Measurements from ENCODE around the gene DBNDD2.
A peak's percentile ranks its signal among the peaks of the same experiment; 100 is the strongest.

DBNDD2 gene

DNA sequence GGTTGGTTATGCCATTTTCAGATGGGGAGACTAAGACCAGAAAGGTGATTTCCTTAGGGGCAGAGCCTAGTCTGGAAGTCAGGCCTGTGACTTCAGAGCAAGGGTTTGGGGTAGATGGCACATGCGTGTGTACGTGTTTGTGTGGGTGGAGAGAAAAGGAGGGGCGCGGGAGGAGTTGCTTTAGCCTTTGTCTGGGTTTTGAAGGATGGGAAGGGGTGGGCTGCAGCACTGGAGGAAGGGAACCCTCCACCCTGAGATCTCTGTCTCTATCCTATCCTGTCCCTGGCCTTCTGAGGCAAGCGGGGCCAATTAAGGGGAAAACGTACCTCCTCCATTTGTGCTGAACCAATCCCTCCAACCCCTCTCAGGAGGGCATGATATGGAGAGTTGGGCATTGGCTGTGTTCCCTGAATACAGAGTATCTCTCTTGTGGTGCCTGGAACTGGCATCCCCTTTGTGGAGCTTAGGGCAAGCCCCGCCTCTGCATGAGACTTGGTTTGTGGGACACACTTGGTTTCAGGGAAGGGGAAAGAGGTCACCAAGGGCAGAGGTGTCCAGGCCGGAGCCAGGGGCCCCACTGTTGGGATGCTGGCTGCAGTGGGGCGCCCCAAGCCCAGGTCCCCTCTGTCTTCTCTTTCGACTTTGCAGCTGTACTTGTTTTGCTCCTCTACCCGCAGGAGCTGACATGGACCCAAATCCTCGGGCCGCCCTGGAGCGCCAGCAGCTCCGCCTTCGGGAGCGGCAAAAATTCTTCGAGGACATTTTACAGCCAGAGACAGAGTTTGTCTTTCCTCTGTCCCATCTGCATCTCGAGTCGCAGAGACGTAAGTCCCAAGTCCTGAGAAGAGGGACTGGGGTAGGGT, at the start of gene DBNDD2:
DBNDD2 (plus strand) TSS at position 507 of the 863 bp plus-strand sequence; CDS start at position 686, 179 bp downstream.
- no peak for DNase-seq (ENCODE audit: low read depth in 1 of 2, low spot score in 1 of 2)

DNA sequence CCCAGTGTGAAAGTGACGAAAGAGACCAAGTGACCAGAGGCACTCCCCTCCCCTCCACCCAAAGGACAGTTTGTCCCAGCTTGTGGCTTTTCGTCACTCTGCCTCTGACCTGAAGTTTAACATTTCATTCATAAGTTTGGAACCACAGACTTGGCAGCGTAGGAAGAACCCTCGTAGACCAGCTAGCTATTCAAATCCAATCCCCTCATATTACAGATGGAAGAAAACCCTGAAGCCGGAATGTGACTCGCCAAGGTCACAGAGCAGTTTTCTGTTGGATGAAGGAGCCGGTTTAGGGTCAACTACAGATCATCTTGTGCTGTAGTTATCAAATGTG, 49.1 kb upstream of the DBNDD2 start:
- no peak for DNase-seq (ENCODE audit: low read depth in 1 of 2, low spot score in 1 of 2)

GRCh38 chr20:45359406-45360148, 48.5 kb upstream of the DBNDD2 start:
- DNase-seq (ENCODE audit: low read depth in 1 of 2, low spot score in 1 of 2): no peak

DNA sequence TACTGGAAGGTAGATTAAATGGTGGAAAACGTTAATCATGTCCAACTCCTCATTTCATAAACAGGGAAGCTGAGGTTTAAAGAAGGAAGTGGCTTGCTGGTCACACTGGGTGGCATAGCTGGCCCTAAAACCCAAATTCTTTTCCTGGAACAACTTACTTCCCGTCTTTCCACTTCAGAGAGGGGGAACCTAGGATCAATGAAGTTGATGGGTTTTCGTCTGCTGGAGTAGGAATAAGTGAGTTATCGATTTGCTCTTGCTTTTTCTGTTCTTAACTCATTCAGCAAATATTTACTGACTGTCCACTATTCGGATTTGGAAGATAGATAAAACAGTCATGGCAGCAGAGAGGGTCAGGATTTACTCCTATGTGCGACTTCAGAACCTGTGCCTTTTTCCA, 46.3 kb upstream of the DBNDD2 start:
- no peak for DNase-seq (ENCODE audit: low read depth in 1 of 2, low spot score in 1 of 2)

GRCh38 chr20:45362804-45363610, 45.1 kb upstream of the DBNDD2 start, which contains the start of gene SYS1:
SYS1 (plus strand) TSS chr20:45363156; CDS start chr20:45363532, 376 bp downstream.
- DNase-seq (ENCODE audit: low read depth in 1 of 2, low spot score in 1 of 2): peak; percentile 96 to 99

DNA sequence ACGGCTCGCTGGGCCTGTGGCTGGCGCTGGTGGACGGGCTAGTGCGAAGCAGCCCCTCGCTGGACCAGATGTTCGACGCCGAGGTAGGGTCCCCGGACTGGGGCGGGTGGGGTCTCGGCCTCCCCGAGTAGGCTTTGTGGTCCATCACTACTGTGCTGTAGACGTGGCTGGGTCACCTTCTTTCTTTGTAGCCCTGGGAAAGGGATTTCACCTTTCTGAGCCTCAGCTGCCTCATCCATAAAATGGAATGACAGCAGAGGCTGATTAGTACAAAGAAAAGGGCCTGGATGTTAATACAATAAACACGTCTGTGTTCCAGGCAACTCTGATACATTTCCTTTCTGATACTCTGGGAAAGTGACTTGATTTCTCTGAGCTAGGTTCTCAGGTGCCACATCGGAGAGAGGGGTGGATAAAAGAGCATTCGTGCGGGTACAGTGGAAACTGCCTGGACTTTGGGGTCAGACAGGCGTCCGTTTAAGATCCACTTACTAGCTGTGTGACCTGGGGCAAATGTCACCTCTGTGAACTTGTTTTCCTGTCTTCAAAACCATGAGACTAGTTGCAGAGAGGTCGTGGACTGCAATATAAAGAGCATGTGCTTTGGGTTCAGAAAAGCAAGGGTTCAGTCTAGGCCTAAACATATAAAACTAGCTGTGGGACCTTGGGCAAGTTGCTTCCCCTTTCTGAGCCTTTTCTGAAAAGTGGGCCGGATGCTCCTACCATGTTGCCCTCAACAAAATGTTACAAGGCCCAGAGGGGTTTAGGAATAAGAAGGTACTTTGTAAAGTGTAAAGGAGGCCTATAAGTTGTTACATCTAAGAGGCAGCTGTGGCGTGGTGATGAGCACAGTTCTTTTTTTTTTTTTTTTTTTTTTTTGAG, 44.2 kb upstream of the DBNDD2 start:
- no peak for DNase-seq (ENCODE audit: low read depth in 1 of 2, low spot score in 1 of 2)

- no peak for DNase-seq (ENCODE audit: low read depth in 1 of 2, low spot score in 1 of 2)
Measured at GRCh38 chr20:45365444-45365970, 42.6 kb upstream of the DBNDD2 start.

GRCh38 chr20:45366192-45366591, 41.9 kb upstream of the DBNDD2 start:
- no peak for DNase-seq (ENCODE audit: low read depth in 1 of 2, low spot score in 1 of 2)

DNA sequence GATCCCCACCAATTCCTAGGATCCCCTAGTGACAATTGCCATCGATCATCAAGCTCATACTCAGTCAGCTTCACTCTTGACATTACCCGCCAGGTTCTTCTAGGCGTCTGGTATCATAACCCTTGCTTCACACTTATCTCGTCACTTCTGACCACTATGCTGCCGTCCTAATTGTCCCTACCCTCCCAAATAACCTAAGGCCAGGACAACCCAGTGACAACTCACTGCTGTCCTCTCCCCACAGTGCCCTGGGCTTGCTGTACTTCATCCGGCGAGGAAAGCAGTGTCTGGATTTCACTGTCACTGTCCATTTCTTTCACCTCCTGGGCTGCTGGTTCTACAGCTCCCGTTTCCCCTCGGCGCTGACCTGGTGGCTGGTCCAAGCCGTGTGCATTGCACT, 41.5 kb upstream of the DBNDD2 start:
- DNase-seq (ENCODE audit: low read depth in 1 of 2, low spot score in 1 of 2): no peak

DNA sequence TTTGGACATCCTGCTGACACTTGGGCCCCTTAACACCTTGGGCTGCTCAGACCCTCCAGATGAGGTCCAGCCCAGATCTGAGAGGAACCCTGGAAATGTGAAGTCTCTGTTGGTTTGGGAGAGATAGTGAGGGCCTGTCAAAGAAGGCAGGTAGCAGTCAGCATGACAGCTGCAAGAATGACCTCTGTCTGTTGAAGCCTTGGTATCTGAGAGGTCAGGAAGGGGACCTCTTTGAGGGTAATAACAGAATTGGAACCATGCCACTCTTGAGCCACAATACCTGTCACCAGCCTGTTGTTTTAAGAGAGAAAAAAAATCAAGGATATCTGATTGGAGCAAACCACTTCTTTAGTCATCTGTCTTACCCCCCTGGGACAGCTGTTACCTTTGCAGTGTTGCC, 41.0 kb upstream of the DBNDD2 start:
- DNase-seq (ENCODE audit: low read depth in 1 of 2, low spot score in 1 of 2): no peak

- DNase-seq (ENCODE audit: low read depth in 1 of 2, low spot score in 1 of 2): no peak
Measured at GRCh38 chr20:45368221-45368980, 39.7 kb upstream of the DBNDD2 start.

GRCh38 chr20:45370571-45371160, 37.4 kb upstream of the DBNDD2 start:
- no peak for DNase-seq (ENCODE audit: low read depth in 1 of 2, low spot score in 1 of 2)

- DNase-seq (ENCODE audit: low read depth in 1 of 2, low spot score in 1 of 2): no peak
Measured at GRCh38 chr20:45372241-45372640, 35.8 kb upstream of the DBNDD2 start.

DNA sequence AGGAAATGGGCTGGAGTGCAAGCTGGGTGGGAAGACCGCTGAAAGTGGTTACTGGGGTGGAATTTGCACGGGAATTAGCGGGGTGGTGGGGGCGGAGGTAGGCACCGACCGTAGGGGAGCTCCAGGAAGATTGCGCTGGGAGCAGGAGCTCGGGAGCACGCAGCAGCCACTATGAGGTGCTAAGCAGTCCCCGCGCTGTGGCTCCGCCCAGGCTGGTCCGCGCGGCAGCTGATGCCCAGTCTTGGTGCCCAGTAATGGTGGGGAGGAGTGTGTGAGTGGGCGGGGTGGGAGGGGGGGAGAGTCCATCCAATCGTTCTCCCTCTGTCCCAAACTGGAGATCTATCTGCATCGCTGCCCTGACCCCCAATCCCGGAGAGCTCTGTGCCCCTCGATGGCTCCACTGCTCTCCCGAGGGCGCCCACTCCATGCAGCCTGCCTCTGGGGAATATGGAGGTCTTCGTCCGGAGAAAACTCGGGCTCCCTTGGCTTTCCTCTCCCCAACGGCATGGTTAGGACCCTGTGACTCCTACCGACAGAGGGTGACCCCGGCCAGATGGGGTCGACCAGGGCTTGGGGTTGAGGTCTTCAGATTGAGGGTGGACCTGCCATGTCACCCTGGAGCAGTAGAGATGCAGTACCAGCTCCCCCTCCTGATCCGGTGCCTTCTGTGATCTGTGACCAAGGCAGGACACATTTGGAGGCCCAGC, 35.3 kb upstream of the DBNDD2 start:
- no peak for DNase-seq (ENCODE audit: low read depth in 1 of 2, low spot score in 1 of 2)

GRCh38 chr20:45373353-45374100, 34.6 kb upstream of the DBNDD2 start:
- peak; percentile 82 to 91 for DNase-seq (ENCODE audit: low read depth in 1 of 2, low spot score in 1 of 2)

DNA sequence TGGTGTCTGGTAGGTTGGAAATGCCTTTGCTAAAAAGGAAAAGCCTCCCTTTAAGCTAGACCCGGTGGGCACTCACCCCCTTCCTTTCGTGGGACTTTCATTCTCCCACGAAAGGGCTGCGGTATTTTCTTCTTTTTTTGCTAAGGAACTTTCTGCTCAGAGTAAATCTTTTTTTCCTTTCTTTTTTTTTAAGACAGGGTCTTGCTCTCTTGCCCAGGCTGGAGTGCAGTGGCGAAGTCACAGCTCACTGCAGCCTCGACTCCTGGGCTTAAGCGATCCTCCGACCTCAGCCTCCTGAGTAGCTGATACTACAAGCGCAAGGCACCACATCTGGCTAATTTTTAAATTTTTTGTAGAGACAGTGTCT, 34.0 kb upstream of the DBNDD2 start:
- DNase-seq (ENCODE audit: low read depth in 1 of 2, low spot score in 1 of 2): no peak

DNA sequence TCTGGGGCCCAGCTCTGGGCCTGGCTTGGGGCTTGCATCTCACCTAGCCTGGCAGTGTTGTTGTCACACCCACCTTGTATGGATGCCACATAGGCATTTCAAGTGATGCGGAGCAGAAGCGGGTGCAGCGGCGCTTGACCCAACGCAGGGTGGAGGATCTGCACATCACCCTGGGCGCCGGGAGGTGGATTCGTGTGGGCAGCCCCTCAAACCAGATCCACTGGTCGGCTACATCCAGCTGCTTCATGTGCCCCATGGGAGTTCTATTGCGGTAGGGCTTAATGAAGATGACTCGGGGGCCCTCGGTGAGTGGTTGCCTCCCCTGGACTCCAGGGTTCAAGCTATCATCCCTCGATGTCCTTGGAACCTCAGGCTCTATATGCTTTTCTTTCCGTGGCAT, 33.1 kb upstream of the DBNDD2 start:
- no peak for DNase-seq (ENCODE audit: low read depth in 1 of 2, low spot score in 1 of 2)

- DNase-seq (ENCODE audit: low read depth in 1 of 2, low spot score in 1 of 2): no peak
Measured at GRCh38 chr20:45377269-45377668, 30.8 kb upstream of the DBNDD2 start.

Measured in activated CD4-positive, alpha-beta T cell treated with anti-CD3 and anti-CD28 coated beads, Interleukin-2, amount 50 U/mL, for 24 hours (primary cell).